ENCODE measurements around the gene FMR1NB. TPM values are rescaled to one million over a fixed set of nuclear protein-coding genes. Genes with fewer than 3 reads are reported as not detected.

Gene FMR1NB
- total RNA-seq, 2 experiments from 2014 or later: not detected

DNA sequence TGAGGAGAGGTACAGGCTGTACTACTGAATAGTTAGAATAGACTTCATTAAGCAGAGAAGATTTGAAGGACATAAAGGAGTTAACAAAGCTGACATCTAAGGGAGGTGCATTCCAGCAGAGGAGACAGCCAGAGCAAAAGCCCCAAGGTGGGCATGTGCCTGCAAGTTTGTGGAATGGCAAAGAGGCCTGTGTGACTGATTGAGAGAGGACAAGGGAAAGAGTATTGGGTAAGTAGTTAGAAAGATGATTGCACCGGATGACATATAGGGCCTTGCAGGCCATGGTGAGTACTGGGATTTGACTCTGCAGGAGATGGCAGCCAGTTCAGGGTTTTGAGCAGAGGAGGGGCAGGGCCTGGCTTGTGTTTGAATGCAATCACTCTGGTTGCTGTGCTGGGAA is 55.9 kb downstream of the FMR1NB start:
- no peak for DNase-seq
- Mint-ChIP-seq H3K36me3 (ENCODE audit: low read depth) (no peaks in the 10 kb centered on the region), H3K4me1 (ENCODE audit: low read depth) (no peaks in the 10 kb centered on the region), H3K9me3 (no peaks in the 10 kb centered on the region), H3K27me3 (no peaks in the 10 kb centered on the region), H3K4me3 (no peak overlapping the region), H3K27ac (no peak overlapping the region)
- ChIA-PET CTCF (no interaction called here), POLR2A (no interaction called here)
- H3K27me3 ChIP-seq (ENCODE audit: control insufficient read depth in 1 of 2, insufficient read depth in 2 of 2, low read length in 2 of 2): no peaks in the 10 kb centered on the region
- TF ChIP-seq, protein P1, sequence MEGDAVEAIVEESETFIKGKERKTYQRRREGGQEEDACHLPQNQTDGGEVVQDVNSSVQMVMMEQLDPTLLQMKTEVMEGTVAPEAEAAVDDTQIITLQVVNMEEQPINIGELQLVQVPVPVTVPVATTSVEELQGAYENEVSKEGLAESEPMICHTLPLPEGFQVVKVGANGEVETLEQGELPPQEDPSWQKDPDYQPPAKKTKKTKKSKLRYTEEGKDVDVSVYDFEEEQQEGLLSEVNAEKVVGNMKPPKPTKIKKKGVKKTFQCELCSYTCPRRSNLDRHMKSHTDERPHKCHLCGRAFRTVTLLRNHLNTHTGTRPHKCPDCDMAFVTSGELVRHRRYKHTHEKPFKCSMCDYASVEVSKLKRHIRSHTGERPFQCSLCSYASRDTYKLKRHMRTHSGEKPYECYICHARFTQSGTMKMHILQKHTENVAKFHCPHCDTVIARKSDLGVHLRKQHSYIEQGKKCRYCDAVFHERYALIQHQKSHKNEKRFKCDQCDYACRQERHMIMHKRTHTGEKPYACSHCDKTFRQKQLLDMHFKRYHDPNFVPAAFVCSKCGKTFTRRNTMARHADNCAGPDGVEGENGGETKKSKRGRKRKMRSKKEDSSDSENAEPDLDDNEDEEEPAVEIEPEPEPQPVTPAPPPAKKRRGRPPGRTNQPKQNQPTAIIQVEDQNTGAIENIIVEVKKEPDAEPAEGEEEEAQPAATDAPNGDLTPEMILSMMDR (IDR thresholded peaks at IDR 0.05): no peak
- intact Hi-C loops (cut with DNase I, micrococcal nuclease): no loop called here
- H3K4me3 ChIP-seq (ENCODE audit: low read length): no peak overlapping the region
- no peaks in the 10 kb centered on the region for H3K36me3 ChIP-seq (ENCODE audit: insufficient read depth, low read length)
- H3K4me1 ChIP-seq (ENCODE audit: insufficient read depth, low read length): no peaks in the 10 kb centered on the region
- no peak for ATAC-seq (ENCODE audit: poor library complexity)
- H3K27ac ChIP-seq (ENCODE audit: low read depth in 1 of 2, low read length in 2 of 2): no peak overlapping the region
- no peaks in the 10 kb centered on the region for H3K9me3 ChIP-seq (ENCODE audit: control insufficient read depth in 1 of 2, insufficient read depth in 1 of 2, low read length in 2 of 2)

DNA sequence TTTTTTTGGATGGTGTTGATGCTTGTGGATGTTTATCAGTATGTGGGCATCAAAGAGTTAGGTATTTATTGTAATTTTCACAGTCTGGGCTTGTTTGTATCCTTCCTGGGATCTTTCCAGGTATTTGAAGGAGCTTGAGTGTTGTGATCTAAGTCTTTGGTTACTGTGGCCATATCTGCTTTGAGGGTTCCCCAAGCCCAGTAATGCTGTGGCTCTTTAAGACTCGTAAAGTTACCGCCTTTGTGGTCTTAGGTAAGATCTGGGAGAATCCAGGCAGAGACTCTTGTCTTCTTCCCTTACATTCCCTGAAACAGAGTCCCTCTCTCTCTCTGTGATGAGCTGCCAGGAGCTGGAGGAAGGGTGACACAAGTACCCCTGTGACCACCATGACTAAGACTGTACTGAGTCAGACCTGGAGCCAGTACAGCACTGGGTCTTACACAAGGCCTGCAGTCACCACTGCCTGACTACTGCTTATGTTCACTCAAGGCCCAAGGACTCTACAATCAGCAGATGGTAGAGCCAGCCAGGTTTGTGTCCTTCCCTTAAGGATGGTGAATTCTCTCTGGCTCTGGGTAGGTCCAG is 62.2 kb downstream of the FMR1NB start:
- Histone ChIP-seq H3K9me3 (ENCODE audit: control insufficient read depth in 1 of 2, insufficient read depth in 1 of 2, low read length in 2 of 2) (no peaks in the 10 kb centered on the region), H3K27ac (ENCODE audit: low read depth in 1 of 2, low read length in 2 of 2) (no peak overlapping the region), H3K4me3 (ENCODE audit: low read length) (no peak overlapping the region), H3K27me3 (ENCODE audit: control insufficient read depth in 1 of 2, insufficient read depth in 2 of 2, low read length in 2 of 2) (no peaks in the 10 kb centered on the region), H3K36me3 (ENCODE audit: insufficient read depth, low read length) (no peaks in the 10 kb centered on the region), H3K4me1 (ENCODE audit: insufficient read depth, low read length) (no peaks in the 10 kb centered on the region)
- Mint-ChIP-seq H3K27ac (no peak overlapping the region), H3K27me3 (no peaks in the 10 kb centered on the region), H3K4me1 (ENCODE audit: low read depth) (no peaks in the 10 kb centered on the region), H3K36me3 (ENCODE audit: low read depth) (no peaks in the 10 kb centered on the region), H3K9me3 (no peaks in the 10 kb centered on the region), H3K4me3 (no peak overlapping the region)
- ChIA-PET CTCF (no interaction called here), POLR2A (no interaction called here)
- ATAC-seq (ENCODE audit: poor library complexity) (no peak), DNase-seq (peak in 1 of 14 experiments; percentile 4)
- TF ChIP-seq, protein P1 (IDR thresholded peaks at IDR 0.05): no peak
- intact Hi-C loops (cut with DNase I, micrococcal nuclease): no loop called here

DNA sequence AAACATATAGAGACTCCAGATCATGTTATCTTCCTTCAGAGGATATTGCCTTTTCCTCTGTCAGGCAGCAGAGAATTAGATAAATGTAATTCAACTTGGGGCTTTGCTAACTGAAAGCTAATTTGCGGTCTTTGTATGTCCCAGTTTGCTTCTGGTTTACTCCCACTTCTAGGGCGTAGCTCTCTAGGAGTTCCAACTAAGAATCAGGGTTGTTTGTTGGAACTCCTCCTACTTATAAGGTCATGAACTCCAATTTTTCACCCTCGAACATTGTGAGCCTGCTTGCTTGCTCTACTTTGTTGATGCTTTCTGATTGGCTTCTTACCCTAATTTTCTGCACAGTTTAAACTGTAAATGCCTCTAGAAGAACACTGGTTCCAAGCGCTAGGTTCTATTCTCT is 66.1 kb downstream of the FMR1NB start:
- Histone ChIP-seq H3K4me3 (ENCODE audit: low read length) (no peak overlapping the region), H3K36me3 (ENCODE audit: insufficient read depth, low read length) (no peaks in the 10 kb centered on the region), H3K27me3 (ENCODE audit: control insufficient read depth in 1 of 2, insufficient read depth in 2 of 2, low read length in 2 of 2) (no peaks in the 10 kb centered on the region), H3K27ac (ENCODE audit: low read depth in 1 of 2, low read length in 2 of 2) (no peak overlapping the region), H3K9me3 (ENCODE audit: control insufficient read depth in 1 of 2, insufficient read depth in 1 of 2, low read length in 2 of 2) (no peaks in the 10 kb centered on the region), H3K4me1 (ENCODE audit: insufficient read depth, low read length) (no peaks in the 10 kb centered on the region)
- Mint-ChIP-seq H3K27ac (no peak overlapping the region), H3K9me3 (no peaks in the 10 kb centered on the region), H3K4me3 (no peak overlapping the region), H3K36me3 (ENCODE audit: low read depth) (no peaks in the 10 kb centered on the region), H3K4me1 (ENCODE audit: low read depth) (no peaks in the 10 kb centered on the region), H3K27me3 (peaks cover 4% of the 10 kb centered on the region)
- ChIA-PET CTCF (no interaction called here), POLR2A (no interaction called here)
- intact Hi-C loops (cut with DNase I, micrococcal nuclease): no loop called here
- TF ChIP-seq, protein P1 (IDR thresholded peaks at IDR 0.05): no peak
- DNase-seq (no peak), ATAC-seq (ENCODE audit: poor library complexity) (no peak)

All from CD4-positive, alpha-beta T cell (primary cell).